Heart left ventricle (tissue), 13 donors: ENCODE results near the gene TPD52L1.

ENCODE experiments used
- POLR2A ChIP-seq, 2 donors: fragments of 450-650 bp; IDR thresholded peaks; one replicate each; pipeline ENCODE4 v1.6.1; 2017; ENCODE audit warnings: antibody characterized with exemption in 2 of 2, mild to moderate bottlenecking in 2 of 2, moderate library complexity in 2 of 2
- TF ChIP-seq, protein P1 (sequence below), 12 donors: fragments of 200-600 bp; sonication (generic) in 4 of 12; IDR thresholded peaks; one replicate each; pipeline versions ENCODE4 v1.5.0 to v1.8.0; 2018 to 2022; ENCODE audit warnings: antibody characterized with exemption in 12 of 12, mild to moderate bottlenecking in 5 of 12
- donor health status: ischemic (EF 13 %, LVEDD 7.1; RV severe dilation, severe dysfunction).
- donor health status: DM: no; HTN: yes; CAD: no.
- donor health status: DM: no; HTN: no; CAD: no.
- donor health status: ischemic (EF 25% LVEDD 6.9; RV normal size, moderate dysfunction).
- donor health status: ischemic (EF 25% LVEDD 5.7; RV mildly dilated, moderate dysfunction).
- donor health status: ischemic (EF 35%, LVEDD 5.7; RV mildly dilated, moderate dysfunction).
- donor health status: nonischemic (EF 11% LVEDD 7.7; RV severe dilation, severe dysfunction).
- donor health status: DM: yes; HTN: yes; CAD: no.
- donor health status: PGD.
- donor health status: ischemic (EF 29% LVEDD 5.4; RV normal size, mild dysfunction).
- donor health status: nonischemic (EF 23%, LVEDD 6.1; RV moderate dilation, normal function).

DNA sequence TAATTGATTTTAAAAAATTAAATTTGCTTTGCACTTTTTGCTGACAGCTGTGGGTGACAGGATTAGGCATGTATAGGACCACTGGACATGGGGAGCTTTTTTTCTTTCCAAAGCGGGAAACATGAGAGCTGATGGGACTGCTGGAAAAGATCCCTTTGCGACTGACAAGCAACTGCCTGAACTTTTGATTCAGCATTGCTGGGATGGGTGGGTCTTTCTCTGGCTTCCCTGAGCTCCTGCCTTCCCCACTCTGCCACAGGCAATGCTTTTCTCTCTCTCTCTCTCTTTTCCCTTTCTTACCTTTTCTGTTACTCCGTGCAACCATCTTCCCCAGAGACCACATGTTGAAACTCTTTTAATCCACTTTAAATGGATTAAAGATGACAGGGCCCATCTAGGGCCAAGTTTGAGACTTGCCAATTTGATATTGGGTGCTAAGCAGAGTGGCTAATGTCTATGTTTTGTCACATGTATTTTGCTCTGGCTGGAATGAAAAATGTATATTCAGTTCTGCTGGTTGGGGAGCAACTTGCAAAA is 33.5 kb upstream of the TPD52L1 start:
- TF ChIP-seq, protein P1, sequence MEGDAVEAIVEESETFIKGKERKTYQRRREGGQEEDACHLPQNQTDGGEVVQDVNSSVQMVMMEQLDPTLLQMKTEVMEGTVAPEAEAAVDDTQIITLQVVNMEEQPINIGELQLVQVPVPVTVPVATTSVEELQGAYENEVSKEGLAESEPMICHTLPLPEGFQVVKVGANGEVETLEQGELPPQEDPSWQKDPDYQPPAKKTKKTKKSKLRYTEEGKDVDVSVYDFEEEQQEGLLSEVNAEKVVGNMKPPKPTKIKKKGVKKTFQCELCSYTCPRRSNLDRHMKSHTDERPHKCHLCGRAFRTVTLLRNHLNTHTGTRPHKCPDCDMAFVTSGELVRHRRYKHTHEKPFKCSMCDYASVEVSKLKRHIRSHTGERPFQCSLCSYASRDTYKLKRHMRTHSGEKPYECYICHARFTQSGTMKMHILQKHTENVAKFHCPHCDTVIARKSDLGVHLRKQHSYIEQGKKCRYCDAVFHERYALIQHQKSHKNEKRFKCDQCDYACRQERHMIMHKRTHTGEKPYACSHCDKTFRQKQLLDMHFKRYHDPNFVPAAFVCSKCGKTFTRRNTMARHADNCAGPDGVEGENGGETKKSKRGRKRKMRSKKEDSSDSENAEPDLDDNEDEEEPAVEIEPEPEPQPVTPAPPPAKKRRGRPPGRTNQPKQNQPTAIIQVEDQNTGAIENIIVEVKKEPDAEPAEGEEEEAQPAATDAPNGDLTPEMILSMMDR (IDR thresholded peaks at IDR 0.05): no peak
- TF ChIP-seq POLR2A (IDR thresholded peaks at IDR 0.05): no peak
